ENCODE data around the gene RNF123.

Gene RNF123

GRCh38 chr3:49669352-49669751 is 20.0 kb upstream of the RNF123 start:
- H3K27me3 ChIP-seq (replicated peaks; ENCODE audit: control insufficient read depth, insufficient read depth, low read length) = no peaks in the 10 kb centered on the region
- no peak for DNase-seq (ENCODE audit: extremely low read depth, insufficient read length)
- TF ChIP-seq CTCF (IDR thresholded peaks at IDR 0.05; ENCODE audit: insufficient read depth, low read length, poor library complexity, severe bottlenecking) = no peak
- H3K36me3 ChIP-seq (ENCODE audit: control insufficient read depth, insufficient read depth, low read length) = no peaks in the 10 kb centered on the region
- no peak overlapping the region for H3K4me3 ChIP-seq (replicated peaks; ENCODE audit: low read depth, low read length)

- no peak for TF ChIP-seq CTCF (IDR thresholded peaks at IDR 0.05; ENCODE audit: insufficient read depth, low read length, poor library complexity, severe bottlenecking)
- no peak for DNase-seq (ENCODE audit: extremely low read depth, insufficient read length)
- Histone ChIP-seq H3K36me3 (ENCODE audit: control insufficient read depth, insufficient read depth, low read length) (peaks cover 3% of the 10 kb centered on the region; the same call in 1 of the 2 replicates), H3K27me3 (replicated peaks; ENCODE audit: control insufficient read depth, insufficient read depth, low read length) (no peaks in the 10 kb centered on the region), H3K4me3 (replicated peaks; ENCODE audit: low read depth, low read length) (no peak overlapping the region)
Measured at GRCh38 chr3:49670940-49671290, 18.4 kb upstream of the RNF123 start.

GRCh38 chr3:49671291-49672288 is 17.8 kb upstream of the RNF123 start:
- Histone ChIP-seq H3K36me3 (ENCODE audit: control insufficient read depth, insufficient read depth, low read length) (peaks cover 8% of the 10 kb centered on the region), H3K4me3 (replicated peaks; ENCODE audit: low read depth, low read length) (no peak overlapping the region), H3K27me3 (replicated peaks; ENCODE audit: control insufficient read depth, insufficient read depth, low read length) (no peaks in the 10 kb centered on the region)
- TF ChIP-seq CTCF (IDR thresholded peaks at IDR 0.05; ENCODE audit: insufficient read depth, low read length, poor library complexity, severe bottlenecking) = peak; percentile 84
- peak; percentile 53 for DNase-seq (ENCODE audit: extremely low read depth, insufficient read length)

- Histone ChIP-seq H3K27me3 (replicated peaks; ENCODE audit: control insufficient read depth, insufficient read depth, low read length) (no peaks in the 10 kb centered on the region), H3K4me3 (replicated peaks; ENCODE audit: low read depth, low read length) (peak overlapping the region; percentile 89), H3K36me3 (ENCODE audit: control insufficient read depth, insufficient read depth, low read length) (peaks cover 22% of the 10 kb centered on the region)
- no peak for TF ChIP-seq CTCF (IDR thresholded peaks at IDR 0.05; ENCODE audit: insufficient read depth, low read length, poor library complexity, severe bottlenecking)
- no peak for DNase-seq (ENCODE audit: extremely low read depth, insufficient read length)
Measured at GRCh38 chr3:49673121-49673714, 16.1 kb upstream of the RNF123 start.

- Histone ChIP-seq H3K4me3 (replicated peaks; ENCODE audit: low read depth, low read length) (peak within 1 kb of the TSS; percentile 89), H3K27me3 (replicated peaks; ENCODE audit: control insufficient read depth, insufficient read depth, low read length) (no peaks in the 10 kb centered on the region), H3K36me3 (ENCODE audit: control insufficient read depth, insufficient read depth, low read length) (peaks cover 28% of the 10 kb centered on the region)
- peak; percentile 99 for DNase-seq (ENCODE audit: extremely low read depth, insufficient read length)
- no peak for TF ChIP-seq CTCF (IDR thresholded peaks at IDR 0.05; ENCODE audit: insufficient read depth, low read length, poor library complexity, severe bottlenecking)
Measured at GRCh38 chr3:49673715-49674496, 15.5 kb upstream of the RNF123 start, which contains the start of gene APEH. Gene APEH, plus strand, starts transcription at chr3:49674351. Its CDS starts 51 bp downstream, at chr3:49674402.
